H1 (cell line): ENCODE measurements around the gene BLVRA. TPM values are rescaled to one million over a fixed set of nuclear protein-coding genes. Genes with fewer than 3 reads are reported as not detected.
"Not testable (repeated sequence)": the region's sequence is repeated elsewhere in the genome, so short reads cannot be mapped to it uniquely, and the experiment has no call there.

Experiments used
- CTCF ChIA-PET: fragments of 300-600 bp; sonication (Branson Sonifier 250); formaldehyde crosslinking; loops from one replicate; lab custom pipeline; 2021; ENCODE audit not compliant: partially characterized antibody; lab: Charles Lee
- POLR2A ChIA-PET: fragments of 300-600 bp; sonication (Branson Sonifier 250); formaldehyde crosslinking; loops from one replicate; lab custom pipeline; 2021; ENCODE audit warnings: inconsistent platforms; ENCODE audit not compliant: partially characterized antibody; lab: Charles Lee
- DNase-seq, 2 experiments: peaks; one replicate each; pipeline versions ENCODE4 v3.0.0 to v3.0.0-alpha.2; 2010 to 2022; ENCODE audit warnings: low spot score in 2 of 2, low read depth in 1 of 2, mixed read lengths in 1 of 2
- FAIRE-seq: peaks from 2 replicates; lab custom pipeline; 2011; peaks lifted over from hg19 to GRCh38; lab: Jason Lieb, UNC
- H2AFZ ChIP-seq: 2 replicates; pipeline ENCODE4 v1.8.1; 2012; ENCODE audit warnings: low read length, inconsistent platforms
- H2AK5ac ChIP-seq: 2 replicates; pipeline ENCODE4 v1.6.1; 2013; ENCODE audit warnings: low read depth, low read length
- H2BK120ac ChIP-seq: replicated peaks from 2 replicates; pipeline ENCODE3; 2013; ENCODE audit warnings: low read depth, low read length, inconsistent platforms
- H2BK12ac ChIP-seq: 2 replicates; pipeline ENCODE4 v1.6.1; 2013; ENCODE audit warnings: low read depth, low read length
- H2BK15ac ChIP-seq: 2 replicates; pipeline ENCODE4 v1.6.1; 2013; ENCODE audit warnings: low read length
- H2BK20ac ChIP-seq: 2 replicates; pipeline ENCODE4 v1.6.1; 2013; ENCODE audit warnings: low read length
- H2BK5ac ChIP-seq: 2 replicates; pipeline ENCODE4 v1.6.1; 2013; ENCODE audit warnings: low read depth, low read length
- H3K14ac ChIP-seq: 2 replicates; pipeline ENCODE4 v1.6.1; 2013; ENCODE audit warnings: inconsistent platforms; ENCODE audit not compliant: insufficient read length
- H3K18ac ChIP-seq: 2 replicates; pipeline ENCODE4 v1.6.1; 2013; ENCODE audit warnings: low read length; ENCODE audit errors: extremely low read depth
- H3K23ac ChIP-seq: 2 replicates; pipeline ENCODE4 v1.6.1; 2013; ENCODE audit warnings: inconsistent platforms; ENCODE audit not compliant: insufficient read length
- H3K23me2 ChIP-seq: 2 replicates; pipeline ENCODE4 v1.6.1; 2013; ENCODE audit warnings: low read depth, low read length
- H3K27ac ChIP-seq: 2 replicates; pipeline ENCODE4 v1.6.1; 2011; ENCODE audit warnings: low read depth, low read length, inconsistent platforms
- H3K27me3 ChIP-seq, 4 experiments: replicated peaks in 1 of 4; 1 replicate in 1 of 4; 2 replicates in 3 of 4; pipeline versions ENCODE4 v1.6.1 to v1.8.1; 2011 to 2013; ENCODE audit warnings: low read length in 3 of 4, mild to moderate bottlenecking in 3 of 4, inconsistent platforms in 2 of 4, mixed read lengths in 2 of 4, moderate library complexity in 1 of 4; ENCODE audit not compliant: control insufficient read depth in 3 of 4, insufficient read depth in 3 of 4; ENCODE audit errors: extremely low read depth in 1 of 4
- H3K36me3 ChIP-seq, 4 experiments: 2 replicates each; pipeline versions ENCODE4 v1.6.1 to v1.8.1; 2011 to 2013; ENCODE audit warnings: mild to moderate bottlenecking in 4 of 4, low read length in 3 of 4, moderate library complexity in 2 of 4, control low read depth in 1 of 4, inconsistent platforms in 1 of 4; ENCODE audit not compliant: insufficient read depth in 4 of 4, control insufficient read depth in 2 of 4
- H3K4ac ChIP-seq: replicated peaks from 2 replicates; pipeline ENCODE3; 2013; ENCODE audit warnings: low read length, low read depth, mixed read lengths, inconsistent platforms; ENCODE audit not compliant: insufficient read length
- H3K4me1 ChIP-seq, 4 experiments: replicated peaks in 1 of 4; 1 replicate in 1 of 4; 2 replicates in 3 of 4; pipeline versions ENCODE4 v1.6.1 to v1.8.1; 2011 to 2013; ENCODE audit warnings: low read length in 3 of 4, inconsistent platforms in 2 of 4, mixed read lengths in 1 of 4; ENCODE audit not compliant: insufficient read depth in 4 of 4, control insufficient read depth in 3 of 4
- H3K4me2 ChIP-seq, 2 experiments: 2 replicates each; pipeline versions ENCODE4 v1.6.1 to v1.8.1; 2011 to 2013; ENCODE audit warnings: low read depth in 2 of 2, low read length in 2 of 2, control low read depth in 1 of 2, inconsistent platforms in 1 of 2, mild to moderate bottlenecking in 1 of 2; ENCODE audit not compliant: insufficient read depth in 1 of 2
- H3K4me3 ChIP-seq, 4 experiments: fragments of 200-600, 300-600 bp in 1 of 4; sonication (generic), shearing (Covaris generic), sonication (Bioruptor Twin) in 1 of 4; 2 replicates each; pipeline versions ENCODE4 v1.5.1 to v1.8.1; 2011 to 2016; ENCODE audit warnings: low read length in 4 of 4, low read depth in 3 of 4, control low read depth in 2 of 4, inconsistent platforms in 2 of 4, mild to moderate bottlenecking in 2 of 4, mixed read lengths in 1 of 4, moderate library complexity in 1 of 4; ENCODE audit not compliant: insufficient read depth in 2 of 4; ENCODE audit errors: extremely low read depth in 1 of 4
- H3K56ac ChIP-seq: replicated peaks from 2 replicates; pipeline ENCODE3; 2013; ENCODE audit warnings: low read depth, mild to moderate bottlenecking, mixed read lengths, low read length, inconsistent platforms; ENCODE audit not compliant: insufficient read length
- H3K79me1 ChIP-seq: 2 replicates; pipeline ENCODE4 v1.6.1; 2013; ENCODE audit warnings: low read depth, low read length, control low read depth
- H3K79me2 ChIP-seq, 2 experiments: 2 replicates each; pipeline versions ENCODE4 v1.6.1 to v1.8.1; 2012 to 2013; ENCODE audit warnings: low read length in 2 of 2, mild to moderate bottlenecking in 2 of 2, inconsistent platforms in 1 of 2; ENCODE audit not compliant: insufficient read depth in 2 of 2, control insufficient read depth in 1 of 2
- H3K9ac ChIP-seq, 4 experiments: replicated peaks in 1 of 4; 1 replicate in 1 of 4; 2 replicates in 3 of 4; pipeline versions ENCODE4 v1.6.1 to v1.8.1; 2011 to 2013; ENCODE audit warnings: low read depth in 3 of 4, low read length in 3 of 4, control low read depth in 2 of 4, mild to moderate bottlenecking in 2 of 4, moderate library complexity in 2 of 4, inconsistent platforms in 1 of 4; ENCODE audit errors: extremely low read depth in 1 of 4
- H3K9me3 ChIP-seq, 2 experiments: 2 replicates each; pipeline versions ENCODE4 v1.6.1 to v1.8.1; 2012 to 2013; ENCODE audit warnings: mild to moderate bottlenecking in 2 of 2, moderate library complexity in 2 of 2, control low read depth in 1 of 2, inconsistent platforms in 1 of 2, low read depth in 1 of 2, low read length in 1 of 2, mixed read lengths in 1 of 2; ENCODE audit not compliant: insufficient read depth in 2 of 2
- H4K20me1 ChIP-seq, 2 experiments: replicated peaks in 1 of 2; 2 replicates each; pipeline versions ENCODE3 to v1.8.1; 2011 to 2013; ENCODE audit warnings: inconsistent platforms in 2 of 2, low read length in 2 of 2, mild to moderate bottlenecking in 1 of 2; ENCODE audit not compliant: insufficient read depth in 2 of 2, control insufficient read depth in 1 of 2
- H4K5ac ChIP-seq: 2 replicates; pipeline ENCODE4 v1.6.1; 2013; ENCODE audit warnings: low read length, low read depth, mixed read lengths, inconsistent platforms; ENCODE audit not compliant: insufficient read length
- H4K8ac ChIP-seq: 2 replicates; pipeline ENCODE4 v1.8.0; 2013; ENCODE audit warnings: mild to moderate bottlenecking, moderate library complexity, low read length, inconsistent platforms; ENCODE audit not compliant: insufficient read depth; ENCODE audit errors: extremely low read depth
- H4K91ac ChIP-seq: replicated peaks from 2 replicates; pipeline ENCODE3; 2013; ENCODE audit warnings: low read length, mixed read lengths, inconsistent platforms; ENCODE audit not compliant: insufficient read length
- polyA plus RNA-seq, 7 experiments: library from polyadenylated mRNA; depleted of rRNA in 3 of 7; stranded (reverse) in 5 of 7; unstranded in 2 of 7; fragments of >200 nt in 5 of 7; fragments of 200-250 nt in 2 of 7; gene quantifications; 1 replicate in 5 of 7; 2 replicates in 1 of 7; 4 replicates in 1 of 7; pipeline versions ENCODE4 v1.2.1 to v1.2.3, GENCODE V29; 2011 to 2013; ENCODE audit warnings: missing spikeins in 2 of 7, mixed read lengths in 2 of 7
- total RNA-seq: library from RNA; stranded (reverse); fragmentation: NEBNext Ultra II Directional; extraction: Animal tissue kit (Norgen Biotek cat#: 25700); gene quantifications from 2 replicates; pipeline ENCODE4 v1.2.1, GENCODE V29; 2021

The BLVRA gene
- total and polyA plus RNA-seq, 2 of the 8 experiments (the other 6 are each of a cell fraction or from before 2014, with no cell fraction given) = 16.1 to 37.1 TPM

DNA sequence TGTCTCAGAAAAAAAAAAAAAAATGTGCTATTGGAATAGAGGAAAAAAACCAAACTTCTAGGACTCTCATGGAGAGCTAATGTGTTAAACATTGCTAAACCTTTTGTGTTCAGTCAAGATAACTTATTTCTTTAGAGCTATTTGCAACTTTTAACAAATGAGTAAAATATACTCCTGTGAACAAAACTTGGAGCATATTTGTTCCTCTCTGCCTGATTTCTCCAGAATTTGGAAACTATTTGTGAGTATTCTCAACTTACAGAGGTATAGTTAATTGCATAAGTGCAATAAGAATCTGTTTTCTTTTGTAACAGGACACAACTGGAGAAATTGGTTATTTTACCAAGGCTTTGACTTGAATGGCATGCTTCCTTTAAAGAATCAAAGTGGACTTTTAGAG, 72.4 kb downstream of the BLVRA start:
- peaks cover 0 to 10% (median 3%) of the 10 kb centered on the region in 4 experiments; a peak in 3 of 7 replicates for H3K4me1 ChIP-seq
- H4K91ac ChIP-seq, H3K9me3 ChIP-seq, H3K27ac ChIP-seq, H3K23ac ChIP-seq, DNase-seq, H4K5ac ChIP-seq, FAIRE-seq, H2BK120ac ChIP-seq, H2AFZ ChIP-seq, H3K4ac ChIP-seq, H2BK20ac ChIP-seq, H3K27me3 ChIP-seq, H2BK15ac ChIP-seq, H3K79me2 ChIP-seq, H2AK5ac ChIP-seq, H3K56ac ChIP-seq, H3K4me2 ChIP-seq, H3K79me1 ChIP-seq, H3K23me2 ChIP-seq, H3K36me3 ChIP-seq, H3K14ac ChIP-seq, H3K9ac ChIP-seq, H4K20me1 ChIP-seq, H3K18ac ChIP-seq, H2BK5ac ChIP-seq, H2BK12ac ChIP-seq, H4K8ac ChIP-seq, H3K4me3 ChIP-seq: not testable (repeated sequence)
- ChIA-PET POLR2A (interaction anchor here (1.6 kb wide), 1 partner anchor 102 kb away, joined by 3 read pairs; the partner anchor contains the start of gene COA1), CTCF (interaction anchor here (0.6 to 1.2 kb wide), 3 partner anchors 9 to 248 kb away, joined by 3 to 5 read pairs (median 4); partner anchors contain the start of gene STK17A)
